Measurements from ENCODE around the gene LRRK1.

DNA sequence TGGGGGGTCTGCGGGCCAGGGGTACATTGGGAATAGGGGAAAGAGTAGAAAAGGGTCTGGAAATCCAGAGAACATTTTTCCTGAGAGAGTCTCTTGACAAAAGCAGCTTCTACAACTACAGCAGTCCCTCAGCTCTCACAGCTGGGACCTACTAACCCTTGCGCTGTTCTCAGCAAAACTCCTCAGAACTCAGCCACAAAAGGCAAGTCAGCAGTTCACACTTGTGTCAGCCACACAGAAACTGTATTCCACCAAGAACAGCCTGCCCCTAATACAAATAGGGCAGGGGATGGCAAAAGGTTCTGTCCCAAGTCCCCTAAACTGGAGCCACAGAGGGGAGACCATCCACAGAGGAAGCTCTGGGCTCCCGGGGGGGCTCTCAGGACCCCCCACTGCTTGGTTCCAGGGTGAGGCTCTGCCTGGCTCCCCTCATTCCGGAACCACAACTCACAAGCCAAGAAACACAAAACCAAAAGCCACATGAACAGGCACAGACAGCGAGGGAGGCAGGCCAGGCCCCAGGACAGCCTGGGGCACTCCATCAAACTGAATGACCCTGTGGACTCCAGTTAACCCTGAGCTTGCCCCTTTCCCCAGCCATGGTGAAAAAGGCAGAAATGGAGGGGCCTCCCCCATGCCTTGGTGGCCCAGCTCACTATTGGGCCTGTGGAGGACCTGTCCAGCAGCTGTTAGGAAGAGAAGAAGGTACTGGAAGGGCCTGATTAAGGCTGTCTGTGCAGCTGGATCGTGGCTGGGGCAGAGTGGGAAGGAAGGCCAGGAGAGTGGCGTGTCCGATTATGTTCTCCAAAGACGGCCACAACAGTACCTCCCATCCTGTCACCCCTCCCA, 170.6 kb downstream of the LRRK1 start:
- TF ChIP-seq POLR2A (IDR thresholded peaks at IDR 0.05): no peak
- TF ChIP-seq, protein P1, sequence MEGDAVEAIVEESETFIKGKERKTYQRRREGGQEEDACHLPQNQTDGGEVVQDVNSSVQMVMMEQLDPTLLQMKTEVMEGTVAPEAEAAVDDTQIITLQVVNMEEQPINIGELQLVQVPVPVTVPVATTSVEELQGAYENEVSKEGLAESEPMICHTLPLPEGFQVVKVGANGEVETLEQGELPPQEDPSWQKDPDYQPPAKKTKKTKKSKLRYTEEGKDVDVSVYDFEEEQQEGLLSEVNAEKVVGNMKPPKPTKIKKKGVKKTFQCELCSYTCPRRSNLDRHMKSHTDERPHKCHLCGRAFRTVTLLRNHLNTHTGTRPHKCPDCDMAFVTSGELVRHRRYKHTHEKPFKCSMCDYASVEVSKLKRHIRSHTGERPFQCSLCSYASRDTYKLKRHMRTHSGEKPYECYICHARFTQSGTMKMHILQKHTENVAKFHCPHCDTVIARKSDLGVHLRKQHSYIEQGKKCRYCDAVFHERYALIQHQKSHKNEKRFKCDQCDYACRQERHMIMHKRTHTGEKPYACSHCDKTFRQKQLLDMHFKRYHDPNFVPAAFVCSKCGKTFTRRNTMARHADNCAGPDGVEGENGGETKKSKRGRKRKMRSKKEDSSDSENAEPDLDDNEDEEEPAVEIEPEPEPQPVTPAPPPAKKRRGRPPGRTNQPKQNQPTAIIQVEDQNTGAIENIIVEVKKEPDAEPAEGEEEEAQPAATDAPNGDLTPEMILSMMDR (IDR thresholded peaks at IDR 0.05): no peak
